ENCODE measurements around the gene ZBTB16. TPM values are rescaled to one million over a fixed set of nuclear protein-coding genes. Genes with fewer than 3 reads are reported as not detected.

Gene ZBTB16
- total and polyA plus RNA-seq, 9 donors, result 12.7 to 160 (median 68.7) TPM

GRCh38 chr11:114025329-114025907 is 34.1 kb upstream of the ZBTB16 start:
- intact Hi-C loops (cut with DNase I), result no loop called here
- WGBS, 3 donors, result 50 to 63% (median 62%) methylated on average over 3 of the region's 3 CpGs
- no peaks in the 10 kb centered on the region for H3K9me3 ChIP-seq
- no peak for DNase-seq
- H3K27me3 ChIP-seq, result no peaks in the 10 kb centered on the region
- no peaks in the 10 kb centered on the region for H3K36me3 ChIP-seq
- H3K27ac ChIP-seq, result no peak overlapping the region
- no peaks in the 10 kb centered on the region for H3K4me1 ChIP-seq (ENCODE audit: insufficient read depth)
- H3K4me3 ChIP-seq, result no peak overlapping the region
- no peak for TF ChIP-seq POLR2A (IDR thresholded peaks at IDR 0.05)
- no peak for TF ChIP-seq EP300 (IDR thresholded peaks at IDR 0.05)
- no peak for TF ChIP-seq CTCF (IDR thresholded peaks at IDR 0.05)

GRCh38 chr11:114026355-114026754 is 33.2 kb upstream of the ZBTB16 start:
- Histone ChIP-seq H3K4me1 (ENCODE audit: insufficient read depth) (no peaks in the 10 kb centered on the region), H3K36me3 (no peaks in the 10 kb centered on the region), H3K27ac (no peak overlapping the region), H3K9me3 (no peaks in the 10 kb centered on the region), H3K27me3 (no peaks in the 10 kb centered on the region), H3K4me3 (no peak overlapping the region)
- no peak for DNase-seq
- TF ChIP-seq EP300 (IDR thresholded peaks at IDR 0.05) (no peak), CTCF (IDR thresholded peaks at IDR 0.05) (no peak), POLR2A (IDR thresholded peaks at IDR 0.05) (no peak)
- WGBS, 3 donors, result 38 to 61% (median 56%) methylated on average over 1 of the region's 1 CpG
- intact Hi-C loops (cut with DNase I), result no loop called here

GRCh38 chr11:114027391-114027790 is 32.1 kb upstream of the ZBTB16 start:
- Histone ChIP-seq H3K36me3 (no peaks in the 10 kb centered on the region), H3K4me3 (no peak overlapping the region), H3K27me3 (no peaks in the 10 kb centered on the region), H3K4me1 (ENCODE audit: insufficient read depth) (no peaks in the 10 kb centered on the region), H3K27ac (no peak overlapping the region), H3K9me3 (no peaks in the 10 kb centered on the region)
- no peak for TF ChIP-seq EP300 (IDR thresholded peaks at IDR 0.05)
- TF ChIP-seq POLR2A (IDR thresholded peaks at IDR 0.05), result no peak
- no peak for TF ChIP-seq CTCF (IDR thresholded peaks at IDR 0.05)
- WGBS, 3 donors, result 40 to 50% (median 47%) methylated on average over 11 of the region's 11 CpGs
- intact Hi-C loops (cut with DNase I), result no loop called here
- no peak for DNase-seq

- intact Hi-C loops (cut with DNase I), result no loop called here
- Histone ChIP-seq H3K36me3 (no peaks in the 10 kb centered on the region), H3K4me3 (no peak overlapping the region), H3K9me3 (no peaks in the 10 kb centered on the region), H3K27me3 (no peaks in the 10 kb centered on the region), H3K4me1 (ENCODE audit: insufficient read depth) (no peaks in the 10 kb centered on the region), H3K27ac (no peak overlapping the region)
- WGBS, 3 donors, result 26 to 32% (median 27%) methylated on average over 4 of the region's 4 CpGs
- no peak for DNase-seq
- TF ChIP-seq POLR2A (IDR thresholded peaks at IDR 0.05) (no peak), EP300 (IDR thresholded peaks at IDR 0.05) (no peak), CTCF (IDR thresholded peaks at IDR 0.05) (no peak)
Observed at GRCh38 chr11:114027926-114028325, 31.6 kb upstream of the ZBTB16 start.

Data from ovary (tissue), 9 donors.